MCF 10A (cell line): Measurements from ENCODE around the gene FTCD. TPM values are rescaled to one million over a fixed set of nuclear protein-coding genes. Genes with fewer than 3 reads are reported as not detected.
"Not testable (repeated sequence)": the region's sequence is repeated elsewhere in the genome, so short reads cannot be mapped to it uniquely, and the experiment has no call there.

ENCODE experiments used
- BruUV-seq: library from RNA; stranded (reverse); fragments of 400-500 nt; replicated peaks from 2 replicates; lab custom pipeline; 2021; lab: Mats Ljungman, UMichigan
- CTCF ChIA-PET: fragments of 300-600 bp; sonication (Branson Sonifier 250); formaldehyde crosslinking; extraction: SDS; loops from one replicate; lab custom pipeline; 2021; ENCODE audit warnings: antibody characterized with exemption, inconsistent platforms; lab: Yijun Ruan, JAX
- POLR2A ChIA-PET: fragments of 300-600, 350-650 bp; sonication (Branson Sonifier 250); formaldehyde crosslinking; extraction: SDS; loops from one replicate; lab custom pipeline; 2020; ENCODE audit warnings: antibody characterized with exemption, inconsistent platforms; lab: Yijun Ruan, JAX
- DNase-seq: peaks from one replicate; pipeline ENCODE4 v3.0.0-alpha.2; 2018; ENCODE audit not compliant: unreplicated experiment
- H3K27ac Mint-ChIP-seq: one replicate; pipeline ENCODE4 v1.8.0; 2022; ENCODE audit warnings: mild to moderate bottlenecking, low read depth, mixed read lengths; ENCODE audit not compliant: unreplicated experiment
- H3K27me3 Mint-ChIP-seq: one replicate; pipeline ENCODE4 v1.8.0; 2022; ENCODE audit warnings: mixed read lengths; ENCODE audit not compliant: insufficient read depth, unreplicated experiment
- H3K36me3 Mint-ChIP-seq: one replicate; pipeline ENCODE4 v1.8.0; 2022; ENCODE audit warnings: mild to moderate bottlenecking, moderate library complexity, mixed read lengths; ENCODE audit not compliant: insufficient read depth, unreplicated experiment
- H3K4me1 Mint-ChIP-seq: one replicate; pipeline ENCODE4 v1.8.0; 2022; ENCODE audit warnings: mixed read lengths; ENCODE audit not compliant: insufficient read depth, unreplicated experiment
- H3K4me3 Mint-ChIP-seq: one replicate; pipeline ENCODE4 v1.8.0; 2022; ENCODE audit warnings: mild to moderate bottlenecking, moderate library complexity, mixed read lengths; ENCODE audit not compliant: unreplicated experiment
- H3K9me3 Mint-ChIP-seq: one replicate; pipeline ENCODE4 v1.8.0; 2022; ENCODE audit warnings: mixed read lengths; ENCODE audit not compliant: unreplicated experiment
- intact Hi-C: fragments of 100-400 bp; cut with micrococcal nuclease; formaldehyde crosslinking; loops from 2 replicates; pipeline ENCODE4 v1.14.1; 2022
- total RNA-seq: library from RNA; stranded (reverse); gene quantifications from 2 replicates; pipeline ENCODE4 v1.2.3, GENCODE V29; 2022
- TF ChIP-seq, protein P1 (sequence below): fragments of 200-600 bp; IDR thresholded peaks from one replicate; pipeline ENCODE4 v1.8.0; 2022; ENCODE audit warnings: antibody characterized with exemption, mild to moderate bottlenecking; ENCODE audit not compliant: unreplicated experiment

The FTCD gene
- total RNA-seq, 1 experiment from 2014 or later = not detected

GRCh38 chr21:46142582-46143473, 12.6 kb downstream of the FTCD start:
- POLR2A ChIA-PET = interaction anchor here (0.7 to 1.8 kb wide), 7 partner anchors 32 to 497 kb away, joined by 3 to 10 read pairs (median 4); partner anchors contain the start of genes LSS, MCM3AP and YBEY

DNA sequence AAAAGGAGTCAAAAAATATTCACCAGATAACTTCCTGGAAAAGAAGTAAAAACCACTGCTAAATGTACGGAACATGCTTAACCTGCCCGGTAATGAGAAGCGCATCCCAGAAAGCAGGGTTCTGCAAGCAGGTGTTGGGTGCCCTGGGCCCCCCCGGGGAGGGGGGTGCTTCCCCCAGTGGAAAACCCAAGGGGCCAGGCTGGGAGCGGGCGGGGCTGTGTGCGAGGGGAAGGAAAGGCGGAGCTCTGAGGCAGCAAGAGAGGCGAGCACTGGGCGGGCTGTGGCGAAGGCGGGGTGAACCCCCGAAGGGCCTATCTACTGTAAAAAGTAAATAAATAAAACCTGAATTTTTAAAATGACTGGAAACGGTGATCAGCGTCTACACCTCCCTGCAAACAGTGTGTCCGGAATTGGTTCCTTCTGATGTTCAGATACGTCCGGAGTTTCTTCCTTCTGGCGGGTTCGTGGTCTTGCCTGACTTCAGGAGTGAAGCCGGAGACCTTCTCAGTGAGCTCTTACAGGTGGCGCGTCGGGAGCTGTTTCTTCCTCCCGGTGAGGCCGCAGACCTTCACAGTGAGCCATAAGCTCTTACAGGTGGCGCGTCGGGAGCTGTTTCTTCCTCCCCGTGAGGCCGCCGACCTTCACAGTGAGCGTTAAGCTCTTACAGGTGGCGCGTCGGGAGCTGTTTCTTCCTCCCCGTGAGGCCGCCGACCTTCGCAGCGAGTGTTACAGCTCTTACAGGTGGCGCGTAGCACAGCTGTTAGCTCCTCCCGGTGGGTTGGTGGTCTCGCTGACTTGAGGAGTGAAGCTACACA, 13.4 kb downstream of the FTCD start:
- TF ChIP-seq, protein P1, sequence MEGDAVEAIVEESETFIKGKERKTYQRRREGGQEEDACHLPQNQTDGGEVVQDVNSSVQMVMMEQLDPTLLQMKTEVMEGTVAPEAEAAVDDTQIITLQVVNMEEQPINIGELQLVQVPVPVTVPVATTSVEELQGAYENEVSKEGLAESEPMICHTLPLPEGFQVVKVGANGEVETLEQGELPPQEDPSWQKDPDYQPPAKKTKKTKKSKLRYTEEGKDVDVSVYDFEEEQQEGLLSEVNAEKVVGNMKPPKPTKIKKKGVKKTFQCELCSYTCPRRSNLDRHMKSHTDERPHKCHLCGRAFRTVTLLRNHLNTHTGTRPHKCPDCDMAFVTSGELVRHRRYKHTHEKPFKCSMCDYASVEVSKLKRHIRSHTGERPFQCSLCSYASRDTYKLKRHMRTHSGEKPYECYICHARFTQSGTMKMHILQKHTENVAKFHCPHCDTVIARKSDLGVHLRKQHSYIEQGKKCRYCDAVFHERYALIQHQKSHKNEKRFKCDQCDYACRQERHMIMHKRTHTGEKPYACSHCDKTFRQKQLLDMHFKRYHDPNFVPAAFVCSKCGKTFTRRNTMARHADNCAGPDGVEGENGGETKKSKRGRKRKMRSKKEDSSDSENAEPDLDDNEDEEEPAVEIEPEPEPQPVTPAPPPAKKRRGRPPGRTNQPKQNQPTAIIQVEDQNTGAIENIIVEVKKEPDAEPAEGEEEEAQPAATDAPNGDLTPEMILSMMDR = no peak
- DNase-seq = no peak
- peaks cover 16% of the 10 kb centered on the region for H3K27me3 Mint-ChIP-seq
- H3K27ac Mint-ChIP-seq = no peak overlapping the region
- no TSS peak for BruUV-seq
- ChIA-PET CTCF (interaction anchor here (0.5 to 1.9 kb wide), 14 partner anchors 12 to 781 kb away, joined by 3 to 9 read pairs (median 4); no protein-coding TSS in a partner anchor), POLR2A (interaction anchor here (0.8 to 1.0 kb wide), 2 partner anchors 87 to 90 kb away, joined by 3 read pairs; no protein-coding TSS in a partner anchor)
- H3K4me1 Mint-ChIP-seq = peaks cover 7% of the 10 kb centered on the region
- intact Hi-C loops = loop anchor here (5.0 kb wide), 1 partner anchor 170 kb away; no protein-coding TSS in a partner anchor
- H3K9me3 Mint-ChIP-seq = no peaks in the 10 kb centered on the region
- H3K4me3 Mint-ChIP-seq = no peak overlapping the region
- H3K36me3 Mint-ChIP-seq = no peaks in the 10 kb centered on the region

More at GRCh38 chr21:46142582-46143473, 12.6 kb downstream of the FTCD start:
- Mint-ChIP-seq H3K27me3 (peaks cover 16% of the 10 kb centered on the region), H3K27ac (no peak overlapping the region), H3K4me3 (no peak overlapping the region), H3K36me3 (no peaks in the 10 kb centered on the region), H3K4me1 (peaks cover 7% of the 10 kb centered on the region), H3K9me3 (no peaks in the 10 kb centered on the region)
- intact Hi-C loops = loop anchor here (5.0 kb wide), 1 partner anchor 171 kb away; no protein-coding TSS in a partner anchor
- CTCF ChIA-PET = interaction anchor here (0.5 to 1.9 kb wide), 25 partner anchors 10 to 782 kb away, joined by 3 to 11 read pairs (median 4); partner anchors contain the start of gene MCM3AP
- TF ChIP-seq, protein P1 = no peak
- no peak for DNase-seq
- no TSS peak for BruUV-seq

- intact Hi-C loops = loop anchor here (5.0 kb wide), 1 partner anchor 168 kb away; no protein-coding TSS in a partner anchor
- H3K4me3 Mint-ChIP-seq, POLR2A ChIA-PET, DNase-seq, H3K36me3 Mint-ChIP-seq, CTCF ChIA-PET, BruUV-seq, H3K4me1 Mint-ChIP-seq, H3K9me3 Mint-ChIP-seq, H3K27ac Mint-ChIP-seq: not testable (repeated sequence)
- peaks cover 16% of the 10 kb centered on the region for H3K27me3 Mint-ChIP-seq
Measured at GRCh38 chr21:46140352-46141003, 14.9 kb downstream of the FTCD start.

- BruUV-seq = no TSS peak
- ChIA-PET POLR2A (no interaction called here), CTCF (interaction anchor here (0.6 kb wide), 1 partner anchor 11 kb away, joined by 3 read pairs; no protein-coding TSS in a partner anchor)
- Mint-ChIP-seq H3K9me3 (no peaks in the 10 kb centered on the region), H3K4me1 (peaks cover 7% of the 10 kb centered on the region), H3K36me3 (no peaks in the 10 kb centered on the region), H3K27me3 (peaks cover 16% of the 10 kb centered on the region), H3K27ac (no peak overlapping the region), H3K4me3 (no peak overlapping the region)
- DNase-seq = no peak
- TF ChIP-seq, protein P1 = no peak
- intact Hi-C loops = loop anchor here (5.0 kb wide), 1 partner anchor 167 kb away; no protein-coding TSS in a partner anchor
Measured at GRCh38 chr21:46139686-46140085, 15.7 kb downstream of the FTCD start.
